ENCODE results near the gene NMNAT3. TPM values are rescaled to one million over a fixed set of nuclear protein-coding genes. Genes with fewer than 3 reads are reported as not detected.

Gene NMNAT3
- total RNA-seq, 1 experiment from 2014 or later, result 4.8 TPM

DNA sequence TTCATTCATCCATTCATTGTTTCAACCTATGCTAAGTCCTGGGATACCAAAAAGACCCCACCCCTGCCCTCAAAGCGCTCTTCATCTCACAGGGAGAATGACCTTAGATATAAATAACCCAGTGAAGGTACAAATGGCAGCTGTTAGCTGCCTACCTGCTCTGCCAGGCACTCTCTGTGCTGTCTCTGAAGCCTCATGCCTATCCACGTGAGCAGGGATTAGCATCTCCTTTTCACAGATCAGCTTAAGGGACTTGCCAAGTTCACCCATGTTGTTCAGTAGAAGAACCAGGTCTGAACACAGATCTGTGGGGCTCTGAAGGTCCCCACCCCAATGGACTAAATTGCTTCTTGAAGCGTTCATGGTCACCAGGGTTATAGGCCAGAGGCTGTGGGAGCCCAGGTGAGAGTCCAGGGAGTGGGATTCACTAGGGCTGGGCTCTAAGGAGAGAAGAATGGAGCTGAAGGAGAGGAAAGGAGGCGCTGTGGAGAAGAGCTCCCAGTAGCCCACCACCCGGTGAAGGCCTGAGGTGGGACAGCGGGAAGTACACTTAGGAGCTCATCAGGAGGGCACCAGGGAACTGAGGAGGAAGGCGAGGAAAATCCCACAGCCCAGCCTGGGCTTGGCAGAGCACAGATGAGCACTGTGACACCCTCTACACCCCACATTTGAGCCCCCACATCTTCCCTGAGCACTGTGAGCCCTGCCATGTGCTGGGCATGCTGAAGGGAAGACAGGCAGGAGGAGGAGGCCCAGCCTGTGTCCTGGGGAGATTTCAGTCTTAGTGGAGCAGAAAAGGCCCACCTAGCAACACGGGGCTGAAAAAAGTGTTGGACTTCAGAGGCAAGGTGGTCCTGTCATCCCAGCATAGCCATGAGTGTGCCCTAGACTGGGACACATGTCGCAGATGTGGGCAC lies 158.6 kb downstream of the NMNAT3 start:
- Histone ChIP-seq H3K9me3 (ENCODE audit: low read length) (no peaks in the 10 kb centered on the region), H3K27ac (ENCODE audit: low read length) (no peak overlapping the region), H3K36me3 (ENCODE audit: low read depth, low read length) (no peaks in the 10 kb centered on the region), H3K4me1 (ENCODE audit: insufficient read depth, low read length) (no peaks in the 10 kb centered on the region), H3K79me2 (ENCODE audit: low read length) (no peaks in the 10 kb centered on the region), H3K4me3 (ENCODE audit: low read length) (no peak overlapping the region), H3F3A (ENCODE audit: low read length, unreplicated experiment) (no peaks in the 10 kb centered on the region), H3K9ac (ENCODE audit: low read length) (no peak overlapping the region), H3K27me3 (ENCODE audit: low read length) (no peaks in the 10 kb centered on the region), H3K9me2 (replicated peaks; ENCODE audit: low read length) (no peaks in the 10 kb centered on the region), H4K20me1 (ENCODE audit: low read length) (no peaks in the 10 kb centered on the region), H3K4me2 (ENCODE audit: low read length) (no peak overlapping the region), H2AFZ (ENCODE audit: low read length) (no peak overlapping the region)
- DNase-seq (no peak), ATAC-seq (no peak)
- intact Hi-C loops (cut with micrococcal nuclease), result no loop called here
- POLR2A ChIA-PET (ENCODE audit: unreplicated experiment), result no interaction called here
- TF ChIP-seq EZH2phosphoT487 (IDR thresholded peaks at IDR 0.05; ENCODE audit: borderline replicate concordance, low read length), result no peak
- no peak for TF ChIP-seq EZH2 (IDR thresholded peaks at IDR 0.05; ENCODE audit: low read length, unreplicated experiment)
- TF ChIP-seq, protein P1, sequence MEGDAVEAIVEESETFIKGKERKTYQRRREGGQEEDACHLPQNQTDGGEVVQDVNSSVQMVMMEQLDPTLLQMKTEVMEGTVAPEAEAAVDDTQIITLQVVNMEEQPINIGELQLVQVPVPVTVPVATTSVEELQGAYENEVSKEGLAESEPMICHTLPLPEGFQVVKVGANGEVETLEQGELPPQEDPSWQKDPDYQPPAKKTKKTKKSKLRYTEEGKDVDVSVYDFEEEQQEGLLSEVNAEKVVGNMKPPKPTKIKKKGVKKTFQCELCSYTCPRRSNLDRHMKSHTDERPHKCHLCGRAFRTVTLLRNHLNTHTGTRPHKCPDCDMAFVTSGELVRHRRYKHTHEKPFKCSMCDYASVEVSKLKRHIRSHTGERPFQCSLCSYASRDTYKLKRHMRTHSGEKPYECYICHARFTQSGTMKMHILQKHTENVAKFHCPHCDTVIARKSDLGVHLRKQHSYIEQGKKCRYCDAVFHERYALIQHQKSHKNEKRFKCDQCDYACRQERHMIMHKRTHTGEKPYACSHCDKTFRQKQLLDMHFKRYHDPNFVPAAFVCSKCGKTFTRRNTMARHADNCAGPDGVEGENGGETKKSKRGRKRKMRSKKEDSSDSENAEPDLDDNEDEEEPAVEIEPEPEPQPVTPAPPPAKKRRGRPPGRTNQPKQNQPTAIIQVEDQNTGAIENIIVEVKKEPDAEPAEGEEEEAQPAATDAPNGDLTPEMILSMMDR (conservative IDR thresholded peaks at IDR 0.05; ENCODE audit: low read depth, low read length), result no peak
- CTCF ChIA-PET, result interaction anchor here (1.3 kb wide), 1 partner anchor 15 kb away, joined by 3 read pairs; no protein-coding TSS in a partner anchor
- no TSS peak for BruUV-seq (replicated peaks)

DNA sequence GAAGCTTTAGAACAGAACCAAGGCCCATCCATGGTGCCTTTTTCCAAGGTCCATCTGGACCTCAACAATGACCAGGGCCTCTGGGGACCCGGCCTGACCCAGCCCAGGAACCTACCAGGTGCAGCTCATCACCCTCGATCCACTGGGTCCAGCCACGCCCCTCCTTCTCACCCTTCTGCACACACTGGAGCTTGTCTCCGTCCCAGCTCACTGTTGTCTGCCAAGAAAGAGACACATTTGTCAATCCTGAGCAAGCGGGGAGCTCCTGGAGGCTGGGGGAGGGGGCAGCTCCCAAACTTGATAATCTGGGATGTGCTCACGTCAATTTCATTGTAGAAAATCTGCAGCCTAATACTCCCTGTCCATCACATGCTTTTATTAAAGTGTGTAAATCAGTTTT lies 159.5 kb downstream of the NMNAT3 start:
- no peak overlapping the region for H3K4me2 ChIP-seq (ENCODE audit: low read length)
- no peaks in the 10 kb centered on the region for H3K36me3 ChIP-seq (ENCODE audit: low read depth, low read length)
- no peaks in the 10 kb centered on the region for H3K9me3 ChIP-seq (ENCODE audit: low read length)
- ChIA-PET CTCF (no interaction called here), POLR2A (ENCODE audit: unreplicated experiment) (no interaction called here)
- H3K4me3 ChIP-seq (ENCODE audit: low read length), result no peak overlapping the region
- ATAC-seq (no peak), DNase-seq (no peak)
- no peaks in the 10 kb centered on the region for H3K79me2 ChIP-seq (ENCODE audit: low read length)
- H4K20me1 ChIP-seq (ENCODE audit: low read length), result no peaks in the 10 kb centered on the region
- no TSS peak for BruUV-seq (replicated peaks)
- H3K9ac ChIP-seq (ENCODE audit: low read length), result no peak overlapping the region
- TF ChIP-seq, protein P1 (conservative IDR thresholded peaks at IDR 0.05; ENCODE audit: low read depth, low read length), result no peak
- TF ChIP-seq EZH2 (IDR thresholded peaks at IDR 0.05; ENCODE audit: low read length, unreplicated experiment) (no peak), EZH2phosphoT487 (IDR thresholded peaks at IDR 0.05; ENCODE audit: borderline replicate concordance, low read length) (no peak)
- H3F3A ChIP-seq (ENCODE audit: low read length, unreplicated experiment), result no peaks in the 10 kb centered on the region
- intact Hi-C loops (cut with micrococcal nuclease), result no loop called here
- no peaks in the 10 kb centered on the region for H3K4me1 ChIP-seq (ENCODE audit: insufficient read depth, low read length)
- no peaks in the 10 kb centered on the region for H3K9me2 ChIP-seq (replicated peaks; ENCODE audit: low read length)
- H3K27ac ChIP-seq (ENCODE audit: low read length), result no peak overlapping the region
- no peaks in the 10 kb centered on the region for H3K27me3 ChIP-seq (ENCODE audit: low read length)
- H2AFZ ChIP-seq (ENCODE audit: low read length), result no peak overlapping the region
